ENCODE results near the gene TICAM1. TPM values are rescaled to one million over a fixed set of nuclear protein-coding genes. Genes with fewer than 3 reads are reported as not detected.

The TICAM1 gene
- total and polyA plus RNA-seq, 2 donors (not counting 1 experiment from before 2014, with no cell fraction given): 0.65 to 4.1 TPM

Other genes with a start within 250 kb of the TICAM1 start
- 1.5 and 4.0 TPM in 2 replicates for gene TNFAIP8L1, start 192.2 kb downstream of the TICAM1 start, total RNA-seq
- 2.3 and 3.0 TPM in 2 replicates for gene TNFAIP8L1, start 192.2 kb downstream of the TICAM1 start, polyA plus RNA-seq
- gene MYDGF, start 161.4 kb downstream of the TICAM1 start, total RNA-seq: 140 and 181 TPM in 2 replicates
- gene MYDGF, start 161.4 kb downstream of the TICAM1 start, polyA plus RNA-seq: 167 and 190 TPM in 2 replicates
- 14.4 and 27.1 TPM in 2 replicates for gene DPP9, start 107.9 kb downstream of the TICAM1 start, total RNA-seq
- 3.6 and 8.2 TPM in 2 replicates for gene DPP9, start 107.9 kb downstream of the TICAM1 start, polyA plus RNA-seq
- 9.5 and 10.1 TPM in 2 replicates for gene FEM1A, start 40.0 kb downstream of the TICAM1 start, total RNA-seq
- 3.2 and 4.1 TPM in 2 replicates for gene FEM1A, start 40.0 kb downstream of the TICAM1 start, polyA plus RNA-seq
- gene PLIN3, start 36.0 kb upstream of the TICAM1 start, total RNA-seq: 157 and 191 TPM in 2 replicates
- 133 and 151 TPM in 2 replicates for gene PLIN3, start 36.0 kb upstream of the TICAM1 start, polyA plus RNA-seq
- not detected in 2 replicates for gene ARRDC5, start 71.2 kb upstream of the TICAM1 start, total RNA-seq
- not detected in 2 replicates for gene ARRDC5, start 71.2 kb upstream of the TICAM1 start, polyA plus RNA-seq
- 4.9 and 11.6 TPM in 2 replicates for gene UHRF1, start 77.8 kb upstream of the TICAM1 start, total RNA-seq
- gene UHRF1, start 77.8 kb upstream of the TICAM1 start, polyA plus RNA-seq: 15.0 and 35.5 TPM in 2 replicates
- 11.8 and 14.4 TPM in 2 replicates for gene KDM4B, start 137.4 kb upstream of the TICAM1 start, total RNA-seq
- 4.5 and 6.4 TPM in 2 replicates for gene KDM4B, start 137.4 kb upstream of the TICAM1 start, polyA plus RNA-seq